Hematopoietic multipotent progenitor cell treated with erythropoietin and hydrocortisone succinate and interleukin-3 and kit ligand, for 15 days (in vitro differentiated cells): ENCODE results near the gene GRID1.

Experiments
- DNase-seq: peaks from one replicate; pipeline ENCODE4 v3.0.0-alpha.2; 2015; ENCODE audit warnings: low spot score

GRID1 gene

GRCh38 chr10:85643845-85644525 is 722.6 kb downstream of the GRID1 start:
- DNase-seq = no peak

- no peak for DNase-seq
Observed at GRCh38 chr10:85643171-85643844, 723.3 kb downstream of the GRID1 start.

- no peak for DNase-seq
Observed at GRCh38 chr10:85642421-85643170, 724.0 kb downstream of the GRID1 start.

- no peak for DNase-seq
Observed at GRCh38 chr10:85642082-85642420, 724.5 kb downstream of the GRID1 start.

- DNase-seq = no peak
Observed at GRCh38 chr10:85641479-85642009, 725.1 kb downstream of the GRID1 start.

GRCh38 chr10:85638797-85639196 is 727.8 kb downstream of the GRID1 start:
- no peak for DNase-seq

- DNase-seq = no peak
Observed at GRCh38 chr10:85635650-85636049, 730.9 kb downstream of the GRID1 start.

- DNase-seq = no peak
Observed at GRCh38 chr10:85624511-85624910, 742.1 kb downstream of the GRID1 start.

GRCh38 chr10:85623758-85624157 is 742.8 kb downstream of the GRID1 start:
- no peak for DNase-seq

GRCh38 chr10:85623342-85623741 is 743.3 kb downstream of the GRID1 start:
- DNase-seq = no peak

- no peak for DNase-seq
Observed at GRCh38 chr10:85622425-85622824, 744.2 kb downstream of the GRID1 start.

GRCh38 chr10:85621562-85621961 is 745.0 kb downstream of the GRID1 start:
- DNase-seq = no peak

- no peak for DNase-seq
Observed at GRCh38 chr10:85620807-85621206, 745.8 kb downstream of the GRID1 start.

- no peak for DNase-seq
Observed at GRCh38 chr10:85619832-85620231, 746.8 kb downstream of the GRID1 start.

- DNase-seq = no peak
Observed at GRCh38 chr10:85618841-85619240, 747.8 kb downstream of the GRID1 start.

GRCh38 chr10:85617751-85618546 is 748.6 kb downstream of the GRID1 start:
- DNase-seq = no peak

- DNase-seq = no peak
Observed at GRCh38 chr10:85615556-85615955, 751.0 kb downstream of the GRID1 start.

- DNase-seq = no peak
Observed at GRCh38 chr10:85614981-85615380, 751.6 kb downstream of the GRID1 start.

- DNase-seq = no peak
Observed at GRCh38 chr10:85614566-85614965, 752.0 kb downstream of the GRID1 start.

- DNase-seq = no peak
Observed at GRCh38 chr10:85613391-85613790, 753.2 kb downstream of the GRID1 start.

- DNase-seq = no peak
Observed at GRCh38 chr10:85612833-85613232, 753.8 kb downstream of the GRID1 start.

GRCh38 chr10:85612378-85612775 is 754.2 kb downstream of the GRID1 start:
- no peak for DNase-seq
